Psoas muscle (tissue), 8 donors: ENCODE data around the gene FAM111B. TPM values are rescaled to one million over a fixed set of nuclear protein-coding genes. Genes with fewer than 3 reads are reported as not detected.

Source experiments
- ATAC-seq, 4 donors: fragments of 200-7000 bp; cut with Tn5 transposase; one replicate each; pipeline ENCODE4 v1.9.1; 2020; ENCODE audit warnings: moderate library complexity in 3 of 4, mild to moderate bottlenecking in 2 of 4
- DNase-seq, 2 donors: peaks; one replicate each; pipeline ENCODE4 v3.0.0-alpha.2; 2020
- H3K27ac ChIP-seq: fragments of 200-600 bp; one replicate; pipeline ENCODE4 v1.8.0; 2022
- H3K27me3 ChIP-seq, 3 donors: fragments of 200-600 bp in 1 of 3; one replicate each; pipeline versions ENCODE4 v1.6.1 to v1.8.0; 2013 to 2022; ENCODE audit warnings: low read length in 2 of 3, mild to moderate bottlenecking in 2 of 3, moderate library complexity in 1 of 3; ENCODE audit not compliant: insufficient read depth in 3 of 3
- H3K36me3 ChIP-seq, 2 donors: fragments of 200-600 bp in 1 of 2; one replicate each; pipeline versions ENCODE4 v1.6.1 to v1.8.0; 2013 to 2022; ENCODE audit warnings: low read depth in 1 of 2, mild to moderate bottlenecking in 1 of 2, moderate library complexity in 1 of 2; ENCODE audit not compliant: insufficient read depth in 1 of 2
- H3K4me1 ChIP-seq: fragments of 200-600 bp; one replicate; pipeline ENCODE4 v1.8.0; 2022
- H3K4me3 ChIP-seq: fragments of 200-600 bp; one replicate; pipeline ENCODE4 v1.8.0; 2022; ENCODE audit warnings: mild to moderate bottlenecking
- H3K9me3 ChIP-seq: fragments of 200-600 bp; one replicate; pipeline ENCODE4 v1.8.0; 2022
- WGBS, 3 donors: extraction: QIAGEN DNeasy Blood & Tissue Kit; methylation state at CpG; one replicate each; pipeline versions ENCODE4 v1.1.6 to v1.1.7; 2013; 5-methylcytosine and 5-hydroxymethylcytosine counted together
- intact Hi-C, 2 donors: fragments of 100-400 bp; cut with DNase I; formaldehyde crosslinking; loops; one replicate each; pipeline versions ENCODE4 v1.11.0 to v1.14.2; 2022
- polyA plus RNA-seq, 3 donors: library from polyadenylated mRNA; stranded (reverse); fragments of 200-250 nt; gene quantifications; one replicate each; pipeline ENCODE4 v1.2.3, GENCODE V29; 2013
- total RNA-seq, 4 donors: library from RNA; stranded (reverse); fragmentation: NEBNext Ultra II Directional in 2 of 4; extraction: Animal tissue kit (Norgen Biotek cat#: 25700) in 2 of 4; gene quantifications; one replicate each; pipeline versions ENCODE4 v1.2.1 to v1.2.4, GENCODE V29; 2021 to 2023
- TF ChIP-seq, protein P1 (sequence below): fragments of 200-600 bp; IDR thresholded peaks from one replicate; pipeline ENCODE4 v1.8.0; 2022; ENCODE audit warnings: antibody characterized with exemption
- donor health status: healthy with polysubstance abuse.
- donor health status: DM: no; HTN: no; CAD: no; lungs with moderate emphysema.
- donor health status: Bipolar disorder and iron deficiency.
- donor health status: healthy.
- donor health status: DM: yes; HTN: yes; CAD: no.
- donor health status: DM: no; HTN: no; CAD: no.
- donor health status: DM: no; HTN: no; CAD: no.
- donor health status: DM: yes; HTN: yes; CAD: no.

FAM111B gene
- total and polyA plus RNA-seq, 7 donors: 0.01 to 0.09 (median 0.05) TPM; not detected in 2

DNA sequence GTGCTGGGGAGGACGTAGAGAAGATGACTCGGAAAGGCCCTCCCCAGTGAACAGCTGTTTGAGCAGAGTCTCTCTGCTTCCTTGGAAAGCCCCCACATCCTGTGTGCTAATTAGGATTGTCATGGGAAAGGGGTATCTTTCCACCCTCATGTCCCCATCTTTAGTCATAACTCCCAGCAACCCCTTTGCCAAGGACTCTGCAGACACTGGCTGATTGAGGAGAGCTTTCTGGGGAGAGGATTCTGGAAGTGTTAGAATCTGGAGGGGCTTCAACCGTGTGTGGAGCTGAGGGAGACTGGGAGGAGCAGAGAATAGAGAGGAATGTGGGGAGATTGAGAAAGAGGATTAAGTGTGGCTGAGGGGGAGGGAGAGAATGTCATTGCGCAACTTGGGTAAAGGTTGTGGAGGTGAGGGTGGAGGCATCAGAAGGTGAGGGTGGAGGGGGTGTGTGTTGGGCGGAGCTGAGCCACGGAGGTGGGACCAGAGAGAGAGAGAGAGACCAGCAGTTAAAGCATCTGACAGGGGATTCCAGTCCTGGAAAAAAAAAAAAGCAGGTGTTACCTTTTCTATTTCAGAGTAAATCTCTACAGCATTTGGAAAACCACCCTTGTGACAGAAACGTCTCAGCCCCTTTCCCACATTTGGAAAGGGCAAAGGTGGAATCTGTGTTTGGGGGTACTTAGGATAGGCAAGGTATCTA lies 67.1 kb downstream of the FAM111B start:
- Histone ChIP-seq H3K27ac (no peak overlapping the region), H3K36me3 (no peaks in the 10 kb centered on the region), H3K4me3 (peak overlapping the region; percentile 72), H3K27me3 (peaks cover 0 to 27% (median 4%) of the 10 kb centered on the region in 3 donors), H3K9me3 (no peaks in the 10 kb centered on the region), H3K4me1 (no peaks in the 10 kb centered on the region)
- intact Hi-C loops: loop anchor here (5.0 to 10.0 kb wide), 4 partner anchors 33 to 501 kb away; partner anchors contain the start of gene OR5A2 (in 1 of the 2)
- DNase-seq (no peak), ATAC-seq (peak in 1 of 4 donors; percentile 7)
- WGBS, 3 donors: 32 to 44% (median 33%) methylated on average over 6 to 7 of the region's 7 CpGs
- TF ChIP-seq, protein P1, sequence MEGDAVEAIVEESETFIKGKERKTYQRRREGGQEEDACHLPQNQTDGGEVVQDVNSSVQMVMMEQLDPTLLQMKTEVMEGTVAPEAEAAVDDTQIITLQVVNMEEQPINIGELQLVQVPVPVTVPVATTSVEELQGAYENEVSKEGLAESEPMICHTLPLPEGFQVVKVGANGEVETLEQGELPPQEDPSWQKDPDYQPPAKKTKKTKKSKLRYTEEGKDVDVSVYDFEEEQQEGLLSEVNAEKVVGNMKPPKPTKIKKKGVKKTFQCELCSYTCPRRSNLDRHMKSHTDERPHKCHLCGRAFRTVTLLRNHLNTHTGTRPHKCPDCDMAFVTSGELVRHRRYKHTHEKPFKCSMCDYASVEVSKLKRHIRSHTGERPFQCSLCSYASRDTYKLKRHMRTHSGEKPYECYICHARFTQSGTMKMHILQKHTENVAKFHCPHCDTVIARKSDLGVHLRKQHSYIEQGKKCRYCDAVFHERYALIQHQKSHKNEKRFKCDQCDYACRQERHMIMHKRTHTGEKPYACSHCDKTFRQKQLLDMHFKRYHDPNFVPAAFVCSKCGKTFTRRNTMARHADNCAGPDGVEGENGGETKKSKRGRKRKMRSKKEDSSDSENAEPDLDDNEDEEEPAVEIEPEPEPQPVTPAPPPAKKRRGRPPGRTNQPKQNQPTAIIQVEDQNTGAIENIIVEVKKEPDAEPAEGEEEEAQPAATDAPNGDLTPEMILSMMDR: no peak

DNA sequence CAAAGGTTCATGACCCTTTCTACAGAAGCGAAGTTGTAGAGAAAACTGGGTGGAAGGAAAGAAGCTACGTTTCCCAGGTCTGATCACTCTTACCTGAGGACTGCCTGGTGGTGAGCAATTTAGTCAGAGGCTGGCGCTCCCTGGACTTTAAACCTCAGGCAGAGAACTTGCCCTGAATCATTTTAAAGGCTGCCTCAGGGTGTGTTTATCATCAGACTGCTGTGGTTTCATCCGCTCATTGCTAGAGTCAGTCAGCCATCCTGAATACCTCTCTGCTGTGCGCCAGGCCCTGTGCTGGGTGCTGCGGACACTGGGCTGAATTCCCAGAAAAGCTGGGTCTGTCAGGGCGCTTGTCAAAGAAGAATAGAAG lies 67.6 kb downstream of the FAM111B start:
- H3K36me3 ChIP-seq: no peaks in the 10 kb centered on the region
- no peak overlapping the region for H3K4me3 ChIP-seq
- H3K27ac ChIP-seq: no peak overlapping the region
- ATAC-seq (no peak), DNase-seq (no peak)
- TF ChIP-seq, protein P1: no peak
- intact Hi-C loops: loop anchor here (5.0 to 10.0 kb wide), 4 partner anchors 33 to 500 kb away; partner anchors contain the start of gene OR5A2 (in 1 of the 2)
- H3K4me1 ChIP-seq: no peaks in the 10 kb centered on the region
- peaks cover 0 to 27% (median 4%) of the 10 kb centered on the region in 3 donors for H3K27me3 ChIP-seq
- 55 to 73% (median 62%) methylated on average over 7 of the region's 7 CpGs for WGBS, 3 donors
- H3K9me3 ChIP-seq: no peaks in the 10 kb centered on the region

DNA sequence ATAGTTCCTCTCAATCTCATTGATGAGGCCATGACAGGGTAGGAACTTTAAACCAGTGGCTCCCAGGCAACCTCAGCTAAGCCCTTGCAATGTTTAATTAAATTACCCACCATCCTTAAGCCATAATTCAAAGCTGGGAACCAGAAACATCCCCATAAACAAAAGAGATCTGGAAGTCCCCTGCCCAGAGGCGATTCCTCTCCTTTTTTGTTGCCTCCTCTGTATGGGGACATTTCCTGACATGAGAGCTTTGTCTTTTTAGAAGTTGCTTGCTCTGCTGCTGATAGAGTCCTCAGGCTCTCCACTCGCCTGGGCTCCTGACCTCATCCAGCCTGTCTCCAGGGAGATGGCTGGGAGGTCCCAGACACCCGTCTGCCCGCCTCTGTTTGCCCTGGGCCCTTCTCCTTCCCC lies 68.1 kb downstream of the FAM111B start:
- Histone ChIP-seq H3K36me3 (no peaks in the 10 kb centered on the region), H3K27ac (no peak overlapping the region), H3K9me3 (no peaks in the 10 kb centered on the region), H3K4me3 (no peak overlapping the region), H3K4me1 (no peaks in the 10 kb centered on the region), H3K27me3 (peaks cover 0 to 27% (median 4%) of the 10 kb centered on the region in 3 donors)
- no peak for ATAC-seq
- no peak for DNase-seq
- TF ChIP-seq, protein P1: no peak
- intact Hi-C loops: loop anchor here in 1 of 2 donors (10.0 kb wide), 2 partner anchors 250 to 500 kb away; partner anchors contain the start of gene OR5A2
- 46 to 58% (median 46%) methylated on average over 4 of the region's 4 CpGs for WGBS, 3 donors

DNA sequence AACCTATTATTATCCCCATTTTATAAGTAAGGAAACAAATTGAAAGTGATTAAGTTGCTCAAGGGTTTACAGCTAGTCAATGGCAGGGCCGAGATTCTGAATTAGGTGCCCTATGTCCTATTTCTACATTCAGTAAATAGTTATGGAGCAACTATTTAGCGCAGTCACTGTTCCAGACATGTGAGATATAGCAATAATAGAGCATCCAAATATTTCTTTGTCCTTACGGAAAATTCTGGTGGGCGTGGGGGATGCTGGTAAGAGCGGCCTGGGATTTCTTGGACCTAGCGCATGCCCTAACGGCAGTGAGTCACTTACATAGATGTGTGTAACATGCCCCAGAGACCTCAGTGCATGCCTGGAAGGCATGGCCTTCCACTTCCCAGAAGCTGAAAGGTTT lies 69.3 kb downstream of the FAM111B start:
- WGBS, 3 donors: 67 to 81% (median 75%) methylated on average over 7 of the region's 7 CpGs
- Histone ChIP-seq H3K36me3 (no peaks in the 10 kb centered on the region), H3K4me3 (no peak overlapping the region), H3K4me1 (no peaks in the 10 kb centered on the region), H3K27me3 (peaks cover 0 to 27% (median 4%) of the 10 kb centered on the region in 3 donors), H3K27ac (no peak overlapping the region), H3K9me3 (no peaks in the 10 kb centered on the region)
- intact Hi-C loops: loop anchor here in 1 of 2 donors (10.0 kb wide), 2 partner anchors 248 to 498 kb away; partner anchors contain the start of gene OR5A2
- ATAC-seq: no peak
- TF ChIP-seq, protein P1: no peak
- DNase-seq: no peak

Other genes with a start within 250 kb of the FAM111B start
- gene GLYATL1, start 167.7 kb upstream of the FAM111B start, total RNA-seq: not detected
- not detected for gene GLYATL1, start 167.7 kb upstream of the FAM111B start, polyA plus RNA-seq
- not detected for gene GLYATL1B, start 20.9 kb upstream of the FAM111B start, total RNA-seq
- not detected for gene GLYATL1B, start 20.9 kb upstream of the FAM111B start, polyA plus RNA-seq
- 1 to 10 TPM; 2.6 to 3.4 (median 3.1) TPM for gene FAM111A, start 35.6 kb downstream of the FAM111B start, total RNA-seq
- gene FAM111A, start 35.6 kb downstream of the FAM111B start, polyA plus RNA-seq: 1 to 10 TPM in 2 of 3 donors, under 1 TPM in 1; 0.91 to 5.2 (median 1.7) TPM
- 1 to 10 TPM; 1.2 to 2.7 (median 2.3) TPM for gene DTX4, start 64.9 kb downstream of the FAM111B start, total RNA-seq
- gene DTX4, start 64.9 kb downstream of the FAM111B start, polyA plus RNA-seq: under 1 TPM; 0.46 to 0.65 (median 0.60) TPM
- 1 to 10 TPM; 3.8 to 6.1 (median 5.0) TPM for gene MPEG1, start 105.7 kb downstream of the FAM111B start, total RNA-seq
- 1 to 10 TPM in 1 of 3 donors, under 1 TPM in 2; 0.82 to 1.8 (median 0.90) TPM for gene MPEG1, start 105.7 kb downstream of the FAM111B start, polyA plus RNA-seq